C1 segment of cervical spinal cord (tissue), 14 donors: ENCODE data around the gene CSAD.

Experiments
- DNase-seq, 14 donors: peaks; one replicate each; lab custom pipeline; 2025; lab: John Stamatoyannopoulos, UW

CSAD gene

DNA sequence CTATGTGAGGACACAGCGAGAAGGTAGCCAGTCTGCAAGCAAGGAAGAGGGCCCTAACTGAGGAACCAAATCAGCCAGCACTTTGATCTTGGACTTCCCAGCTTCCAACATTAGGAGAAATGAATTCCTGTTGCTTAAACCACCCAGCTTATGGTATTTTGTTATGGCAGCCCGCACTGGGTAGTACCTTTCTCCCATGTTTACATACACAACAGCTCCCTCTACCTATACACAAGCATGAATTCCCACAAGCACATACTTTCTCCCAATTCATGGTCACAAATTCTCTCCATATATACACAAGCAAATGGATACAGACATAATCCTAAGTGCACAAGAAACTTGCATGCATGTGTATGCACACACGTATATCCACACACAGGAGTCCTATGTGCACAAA, 19.0 kb upstream of the CSAD start:
- no peak for DNase-seq

DNA sequence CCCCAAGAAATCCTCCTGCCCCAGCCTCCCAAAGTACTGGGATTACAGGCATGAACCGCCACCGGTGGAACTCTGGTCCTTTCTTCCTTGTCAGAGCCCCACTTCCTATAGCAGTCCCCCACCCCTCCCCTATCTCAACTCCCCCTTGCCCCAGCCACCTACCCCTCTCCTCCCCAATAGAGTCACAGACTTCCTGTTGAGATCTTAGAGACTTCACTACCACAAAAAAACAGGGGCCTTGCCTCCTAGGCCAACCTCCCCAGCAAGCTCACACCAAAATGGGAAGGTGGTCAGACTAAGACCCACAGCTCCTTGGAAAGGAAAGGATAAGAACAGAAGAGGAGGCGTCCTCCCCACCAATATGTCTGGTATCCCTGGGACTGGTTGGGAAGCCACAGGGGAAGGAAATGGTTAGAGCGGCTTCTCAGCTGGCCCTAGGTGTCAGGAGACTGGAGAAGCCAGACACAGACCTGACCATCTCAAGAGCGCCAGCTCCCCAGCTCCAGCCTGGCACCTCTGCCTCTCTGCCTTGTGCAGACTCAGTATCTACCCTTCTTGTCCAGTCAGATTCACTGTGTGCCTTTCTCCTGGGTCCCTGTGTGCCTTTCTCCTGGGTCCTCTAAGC, 17.9 kb upstream of the CSAD start:
- no peak for DNase-seq

- no peak for DNase-seq
Measured at GRCh38 chr12:53197011-53197640, 16.4 kb upstream of the CSAD start.

DNA sequence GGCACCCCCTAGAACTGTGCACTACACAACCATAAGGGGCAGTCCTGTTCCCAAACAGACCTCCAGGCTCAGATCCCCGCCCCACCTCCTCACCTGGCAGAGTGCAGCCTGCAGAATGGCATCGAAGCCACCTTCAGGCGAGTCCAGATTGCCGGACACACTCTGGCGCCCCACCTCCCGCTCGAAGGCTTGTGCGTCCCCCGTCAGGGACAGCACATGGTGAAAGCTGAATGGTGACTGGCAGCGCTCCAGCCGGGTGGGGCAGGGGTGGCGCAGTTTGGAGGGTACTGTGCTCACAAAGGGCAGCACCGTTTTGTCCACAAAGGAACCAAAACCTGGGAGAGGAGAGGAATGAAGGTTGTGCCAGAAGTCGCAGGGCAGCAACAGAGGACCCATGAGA, 15.8 kb upstream of the CSAD start:
- DNase-seq = no peak

DNA sequence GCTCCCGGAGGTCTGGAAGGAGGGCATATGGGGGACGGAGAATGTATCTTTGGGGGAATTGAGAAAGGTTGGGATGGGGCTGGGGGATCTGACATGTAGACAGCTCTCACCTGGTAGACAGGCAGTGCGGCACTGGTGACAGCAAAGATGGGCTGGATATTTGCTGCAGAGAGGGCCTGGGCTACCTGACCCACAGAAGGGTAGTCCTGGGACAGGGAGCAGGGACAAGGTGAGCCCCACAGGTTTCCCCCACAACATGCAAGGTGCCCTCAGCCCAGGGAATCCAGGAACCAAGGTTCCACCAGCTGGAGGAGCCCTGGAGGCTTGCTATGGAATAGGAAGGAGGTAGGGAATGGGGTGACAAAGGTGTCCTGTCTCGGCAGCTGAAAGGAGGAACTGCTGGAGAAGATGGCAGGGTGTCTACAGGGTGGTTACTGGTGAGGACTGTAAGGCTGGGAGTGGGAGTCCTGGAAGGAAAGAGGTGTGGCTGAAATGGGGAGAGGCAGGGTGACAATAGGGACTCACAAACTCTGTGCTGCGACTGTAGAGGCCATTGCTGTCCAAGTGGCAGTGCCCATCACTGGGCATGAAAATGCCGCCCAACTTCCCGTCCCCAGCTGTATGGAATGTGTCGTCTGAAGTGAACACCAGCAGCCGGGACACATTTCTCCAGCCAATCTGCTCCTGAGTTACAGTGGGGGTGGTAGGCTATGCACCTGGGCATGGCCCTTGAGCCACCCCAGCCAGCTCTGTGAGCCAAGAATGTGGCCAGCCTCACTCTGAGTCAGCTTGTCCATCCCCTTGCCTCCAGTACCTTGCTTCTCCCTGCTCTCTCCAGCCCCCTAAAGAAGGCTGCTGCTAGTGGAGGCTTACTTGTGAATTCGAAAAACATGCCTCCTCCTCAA, 15.0 kb upstream of the CSAD start:
- DNase-seq = no peak

- no peak for DNase-seq
Measured at GRCh38 chr12:53194973-53195372, 14.2 kb upstream of the CSAD start.

DNA sequence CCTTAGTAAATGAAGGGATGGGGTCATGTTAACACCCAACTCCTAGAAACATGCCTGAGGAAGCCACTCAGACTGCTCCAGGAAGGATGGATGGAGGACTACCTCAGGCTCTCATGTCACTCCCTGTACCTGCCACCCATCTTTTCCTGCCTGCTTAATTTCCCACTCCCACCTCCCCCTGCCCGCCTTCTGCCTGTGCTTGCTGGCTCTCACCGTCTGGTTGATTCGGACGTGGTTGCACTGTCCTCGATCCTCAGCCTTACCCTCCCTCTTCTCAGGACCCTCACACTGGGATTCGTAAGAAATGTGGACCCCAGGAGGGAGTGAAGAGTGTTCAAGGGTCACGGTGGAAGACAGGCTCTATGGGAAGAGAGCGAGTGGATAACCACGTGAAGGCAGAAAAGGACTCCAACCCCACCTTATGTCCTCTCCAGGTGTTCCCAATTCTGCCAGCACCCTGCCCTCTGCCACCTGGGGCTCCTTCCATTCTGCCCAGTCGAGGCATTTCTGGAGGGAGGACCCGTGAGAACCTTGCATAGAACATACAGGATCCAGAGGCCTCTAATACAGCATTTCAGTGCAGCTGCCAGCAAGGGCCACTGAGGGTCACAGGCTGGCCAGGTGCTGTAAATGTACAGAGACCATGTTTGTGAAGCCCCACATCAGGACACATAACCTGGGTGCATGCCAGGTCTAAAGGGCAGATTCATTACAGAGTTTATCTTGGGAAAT, 13.4 kb upstream of the CSAD start:
- no peak for DNase-seq

DNA sequence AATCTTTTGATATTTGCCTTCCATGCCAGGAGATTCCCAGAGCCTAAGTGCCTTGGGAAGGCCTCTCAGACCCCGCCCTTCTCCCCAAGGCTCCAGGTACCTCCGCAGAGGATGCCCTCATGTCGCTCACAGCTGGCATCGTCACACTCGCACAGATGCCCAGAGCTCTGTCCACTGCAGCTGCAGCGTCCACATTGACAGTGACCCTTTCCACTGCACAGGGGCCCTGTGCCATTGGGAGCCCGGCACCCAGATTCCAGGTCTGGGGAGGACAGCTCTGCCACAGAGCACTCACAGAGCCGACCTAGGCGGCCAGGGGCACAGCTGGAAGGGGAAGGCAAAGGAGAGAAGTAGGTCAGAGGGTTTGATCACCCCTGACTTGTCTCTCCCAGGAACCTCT, 12.3 kb upstream of the CSAD start:
- DNase-seq = no peak

DNA sequence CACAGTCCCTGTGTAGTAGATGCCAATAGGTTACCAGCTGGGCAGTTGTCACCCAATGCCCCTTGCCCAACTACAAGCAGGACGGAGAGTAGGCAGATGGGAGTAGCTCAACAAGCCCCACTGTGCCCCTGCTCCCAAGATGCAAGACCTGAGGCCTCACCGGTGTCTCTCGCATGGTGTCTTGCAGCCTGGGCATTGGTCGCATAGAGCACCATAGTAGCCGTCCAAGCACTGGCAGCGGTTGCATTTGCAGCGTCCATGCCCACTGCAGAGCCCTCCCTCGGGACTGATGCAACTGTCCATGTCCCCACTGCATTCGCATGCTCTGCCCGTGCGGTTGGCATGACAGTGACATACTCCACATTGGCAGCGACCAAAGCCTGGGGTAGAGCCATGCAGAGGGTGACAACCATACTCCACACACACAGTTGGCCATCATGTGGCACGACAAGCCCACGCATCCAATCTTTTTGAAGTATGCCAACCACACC, 11.9 kb upstream of the CSAD start:
- DNase-seq = no peak

GRCh38 chr12:53191885-53192530, 11.3 kb upstream of the CSAD start:
- no peak for DNase-seq

DNA sequence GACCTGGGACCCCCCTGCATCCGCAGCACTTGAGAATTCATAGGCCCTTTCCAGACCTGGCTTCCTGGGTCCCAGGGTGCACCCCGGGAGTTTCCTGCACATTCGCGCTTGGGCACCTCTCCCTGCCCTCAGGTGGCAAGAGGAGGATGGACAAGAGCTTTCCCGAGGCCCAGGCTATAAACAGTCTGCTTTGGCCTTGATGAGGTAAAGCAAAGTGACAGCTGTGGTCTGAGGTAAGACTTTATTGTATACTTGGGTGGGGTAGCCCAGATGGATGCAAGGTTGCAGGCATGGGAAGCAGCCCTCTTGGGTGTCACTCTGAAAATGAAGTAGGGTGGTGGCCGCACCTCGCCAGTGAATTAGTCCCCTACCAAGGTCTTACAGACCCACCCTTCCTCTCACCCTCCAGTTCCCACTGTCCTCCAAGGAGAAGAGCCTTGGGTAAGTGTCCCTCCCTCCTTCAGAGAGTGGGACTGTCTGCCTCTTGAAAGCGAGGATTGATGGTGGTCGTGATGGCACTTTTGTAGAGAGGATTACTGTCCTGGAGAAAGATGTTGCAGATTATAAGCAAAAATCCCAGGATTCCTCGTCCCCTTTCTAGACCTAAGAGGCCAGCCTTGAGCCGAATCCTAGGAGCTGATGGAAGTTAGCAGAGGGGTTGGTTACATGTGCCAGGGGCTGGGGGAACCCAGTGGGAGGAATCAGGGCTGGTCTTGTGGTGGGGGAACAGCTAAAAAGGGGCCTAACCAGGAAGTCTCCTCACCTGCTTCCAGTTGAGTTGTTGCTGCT, 10.6 kb upstream of the CSAD start:
- no peak for DNase-seq

- no peak for DNase-seq
Measured at GRCh38 chr12:53190108-53190729, 9.5 kb upstream of the CSAD start.

DNA sequence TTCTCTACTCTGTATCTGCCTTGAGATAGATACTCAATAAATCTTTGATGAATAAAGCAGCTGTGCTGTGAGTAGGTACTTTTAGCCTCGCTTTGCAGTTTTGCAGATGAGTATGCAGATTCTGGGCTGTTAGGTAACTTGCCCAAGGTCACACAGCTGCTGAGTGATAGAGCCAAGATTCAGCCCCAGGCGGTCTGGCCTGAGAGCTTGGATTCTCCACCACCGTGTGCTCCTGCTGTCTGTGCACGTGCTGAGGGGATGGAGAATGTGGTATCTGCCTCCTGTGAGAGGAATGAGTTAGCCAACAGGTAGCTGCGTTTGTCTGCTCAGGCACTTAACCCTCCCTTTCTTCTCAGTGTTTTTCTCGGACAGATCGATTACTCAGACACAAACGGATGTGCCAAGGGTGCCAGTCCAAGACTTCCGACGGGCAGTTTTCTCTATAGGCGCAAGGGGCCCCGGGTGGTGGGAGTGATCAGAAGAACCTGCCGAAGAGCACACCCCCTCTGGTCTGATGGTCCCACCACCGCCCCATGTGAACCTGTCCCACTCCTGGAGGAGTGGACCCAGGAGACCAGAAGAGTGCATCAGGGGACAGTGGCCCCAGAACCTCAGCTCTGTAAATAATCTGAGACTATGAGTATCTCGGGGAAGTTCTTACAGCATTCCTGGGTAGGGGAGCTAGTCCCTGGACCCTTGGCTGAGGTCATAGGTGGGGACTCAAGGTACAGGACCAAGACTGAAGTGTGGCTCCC, 6.6 kb upstream of the CSAD start:
- no peak for DNase-seq

DNA sequence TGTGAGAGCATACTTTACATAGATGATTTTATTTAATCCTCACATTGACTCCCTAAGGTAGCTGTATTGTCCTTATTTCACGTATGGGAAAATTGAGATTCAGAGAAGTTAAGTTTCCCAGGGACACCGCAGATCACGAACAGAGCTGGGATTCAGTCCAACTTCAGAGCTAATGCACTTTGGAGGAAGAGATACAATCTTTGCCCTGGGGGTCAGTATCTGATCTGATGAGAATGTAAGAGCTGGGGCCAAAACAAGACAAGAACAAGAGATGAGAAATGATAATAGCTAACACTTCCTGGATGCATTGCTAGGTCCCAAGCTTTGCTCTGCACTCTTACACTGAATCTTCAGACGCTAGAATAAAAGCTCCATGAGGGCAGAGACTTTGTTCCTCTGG, 6.0 kb upstream of the CSAD start:
- DNase-seq = no peak

GRCh38 chr12:53185582-53186153, 4.9 kb upstream of the CSAD start:
- no peak for DNase-seq

DNA sequence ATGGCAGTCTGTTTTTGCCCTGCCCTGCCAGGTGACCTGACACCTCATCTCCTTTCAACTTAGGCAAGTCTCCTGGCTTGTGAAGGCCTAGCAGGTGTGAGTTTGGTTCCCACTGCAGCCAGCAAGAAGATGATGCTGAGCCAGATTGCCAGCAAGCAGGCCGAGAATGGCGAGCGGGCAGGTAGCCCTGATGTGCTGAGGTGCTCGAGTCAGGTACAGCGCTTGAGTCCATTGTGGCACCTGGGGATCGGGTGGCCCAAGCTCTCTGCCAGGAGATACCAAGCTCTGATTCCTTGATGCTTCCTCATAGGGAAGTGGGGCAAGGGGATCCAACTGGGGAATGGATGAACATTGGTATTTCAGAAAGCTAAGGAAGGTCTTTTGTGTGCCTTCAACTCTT, 4.1 kb upstream of the CSAD start:
- no peak for DNase-seq

DNA sequence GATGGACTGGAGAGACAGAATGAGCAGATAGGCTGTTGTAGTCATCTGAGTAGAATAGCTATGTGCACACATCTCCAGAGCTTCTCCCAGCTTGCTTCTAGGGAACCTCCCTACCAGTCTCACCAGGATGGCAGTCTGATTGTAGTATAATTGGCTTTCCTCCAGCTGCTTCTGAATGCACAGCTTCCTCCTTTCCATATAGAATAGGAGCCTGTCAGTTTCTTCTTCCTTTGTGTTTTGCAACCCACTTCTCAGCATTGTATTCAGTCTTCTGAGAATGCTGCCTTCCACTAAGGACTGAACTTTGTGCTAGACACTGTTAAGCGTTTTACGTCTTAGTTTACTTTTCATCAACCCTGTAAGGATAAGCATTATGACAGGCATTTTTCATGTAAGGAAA, 2.2 kb upstream of the CSAD start:
- no peak for DNase-seq

DNA sequence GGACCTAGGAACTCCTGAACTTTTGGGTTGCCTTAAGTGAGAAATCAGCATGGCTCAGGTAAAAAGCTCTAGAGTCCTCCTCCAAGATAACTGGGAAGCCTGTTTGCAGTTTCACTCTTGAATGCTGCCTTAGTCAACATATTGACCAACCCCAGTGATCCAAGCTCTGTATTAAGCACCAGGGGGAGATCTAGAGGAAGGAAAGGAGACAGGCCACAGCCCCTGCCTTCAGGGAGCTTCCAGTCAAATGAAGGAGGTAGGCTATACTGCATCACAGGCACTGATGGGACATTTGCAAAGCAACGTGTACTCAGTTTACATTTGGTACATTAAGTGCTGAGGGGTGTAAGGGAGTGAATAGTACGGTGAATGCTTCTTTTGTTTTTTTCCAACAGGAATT, 1.2 kb upstream of the CSAD start:
- no peak for DNase-seq
